SK-N-SH (cell line): Measurements from ENCODE around the gene TET1. TPM values are rescaled to one million over a fixed set of nuclear protein-coding genes. Genes with fewer than 3 reads are reported as not detected.

Experiments
- CTCF ChIA-PET: fragments of 300-600, 350-600 bp; formaldehyde crosslinking; extraction: SDS; loops from one replicate; lab custom pipeline; 2021; lab: Yijun Ruan, JAX
- POLR2A ChIA-PET: fragments of 350-600 bp; sonication (Branson Sonifier 250); formaldehyde crosslinking; extraction: SDS; loops from one replicate; lab custom pipeline; 2020; ENCODE audit warnings: antibody characterized with exemption, inconsistent platforms; lab: Yijun Ruan, JAX
- DNase-seq: peaks from one replicate; pipeline ENCODE4 v3.0.0; 2012
- H2AFZ ChIP-seq: fragments of 200-600 bp; sonication (generic); 2 replicates; pipeline ENCODE4 v1.8.1; 2016; ENCODE audit warnings: antibody characterized with exemption, mild to moderate bottlenecking, low read depth
- H3F3A ChIP-seq: fragments of 200-600 bp; sonication (generic); replicated peaks from 2 replicates; pipeline ENCODE3; 2016; ENCODE audit warnings: antibody characterized with exemption, mild to moderate bottlenecking; ENCODE audit not compliant: insufficient read depth
- H3K27ac ChIP-seq, 2 experiments: fragments of 200-500 bp in 1 of 2; fragments of 200-600 bp in 1 of 2; sonication (Bioruptor generic) in 1 of 2; sonication (generic), shearing (Covaris generic) in 1 of 2; 2 replicates each; pipeline versions ENCODE4 v1.5.1 to v1.6.1; 2014 to 2016; ENCODE audit warnings: low read depth in 2 of 2, inconsistent platforms in 1 of 2, low read length in 1 of 2, mild to moderate bottlenecking in 1 of 2, mixed read lengths in 1 of 2
- H3K27me3 ChIP-seq: fragments of 200-600 bp; sonication (generic), shearing (Covaris generic); 2 replicates; pipeline ENCODE4 v1.6.1; 2016; ENCODE audit warnings: mixed run types; ENCODE audit not compliant: insufficient read depth
- H3K36me3 ChIP-seq, 2 experiments: fragments of 200-500 bp in 1 of 2; fragments of 200-600 bp in 1 of 2; sonication (Bioruptor generic) in 1 of 2; sonication (generic) in 1 of 2; replicated peaks in 1 of 2; 2 replicates each; pipeline versions ENCODE3 to v1.5.1; 2014 to 2016; ENCODE audit warnings: low read length in 1 of 2, mild to moderate bottlenecking in 1 of 2; ENCODE audit not compliant: insufficient read depth in 2 of 2, control insufficient read depth in 1 of 2
- H3K4me1 ChIP-seq, 2 experiments: fragments of 200-500 bp in 1 of 2; fragments of 200-600 bp in 1 of 2; sonication (Bioruptor generic) in 1 of 2; sonication (generic), shearing (Covaris generic) in 1 of 2; 2 replicates each; pipeline versions ENCODE4 v1.5.1 to v1.6.1; 2014 to 2016; ENCODE audit warnings: low read depth in 1 of 2, low read length in 1 of 2, mixed run types in 1 of 2; ENCODE audit not compliant: insufficient read depth in 2 of 2, control insufficient read depth in 1 of 2
- H3K4me2 ChIP-seq: fragments of 200-600 bp; sonication (generic), shearing (Covaris generic); 2 replicates; pipeline ENCODE4 v1.6.1; 2017; ENCODE audit warnings: mixed run types
- H3K4me3 ChIP-seq, 2 experiments: fragments of 200-500 bp in 1 of 2; fragments of 200-600 bp in 1 of 2; sonication (Bioruptor generic) in 1 of 2; sonication (generic), shearing (Covaris generic) in 1 of 2; 2 replicates each; pipeline versions ENCODE4 v1.5.1 to v1.8.1; 2014 to 2016; ENCODE audit warnings: low read depth in 2 of 2, inconsistent platforms in 1 of 2, low read length in 1 of 2, mild to moderate bottlenecking in 1 of 2, mixed read lengths in 1 of 2, moderate library complexity in 1 of 2
- H3K79me2 ChIP-seq: fragments of 200-600 bp; sonication (generic); 2 replicates; pipeline ENCODE4 v1.8.1; 2017; ENCODE audit warnings: mild to moderate bottlenecking; ENCODE audit not compliant: insufficient read depth
- H3K9ac ChIP-seq: fragments of 200-600 bp; sonication (generic); 2 replicates; pipeline ENCODE4 v1.6.1; 2017; ENCODE audit warnings: mixed run types
- H3K9me2 ChIP-seq: fragments of 200-600 bp; sonication (generic); 2 replicates; pipeline ENCODE4 v1.6.1; 2017; ENCODE audit warnings: mixed run types
- H3K9me3 ChIP-seq: fragments of 200-600 bp; sonication (generic); 2 replicates; pipeline ENCODE4 v1.6.1; 2017; ENCODE audit warnings: mixed run types, mild to moderate bottlenecking, moderate library complexity
- H4K20me1 ChIP-seq: fragments of 200-600 bp; sonication (generic); 2 replicates; pipeline ENCODE4 v1.6.1; 2017; ENCODE audit warnings: mild to moderate bottlenecking, mixed run types; ENCODE audit not compliant: insufficient read depth
- CHD2 ChIP-seq: fragments of 150-350 bp; IDR thresholded peaks from 2 replicates; pipeline ENCODE4 v1.6.1; 2018; ENCODE audit warnings: low read length; ENCODE audit not compliant: partially characterized antibody
- CTCF ChIP-seq: fragments of 200-600 bp; sonication (generic); IDR thresholded peaks from 2 replicates; pipeline ENCODE4 v1.6.1; 2017; ENCODE audit warnings: antibody characterized with exemption, mild to moderate bottlenecking, moderate library complexity
- ELF1 ChIP-seq: IDR thresholded peaks from 2 replicates; pipeline ENCODE4 v1.4.0; 2012
- EP300 ChIP-seq, 2 experiments: IDR thresholded peaks; 2 replicates each; pipeline versions ENCODE4 v1.4.0 to v1.6.1; 2012; ENCODE audit warnings: borderline replicate concordance in 1 of 2, low read depth in 1 of 2, low read length in 1 of 2
- FOXJ3 ChIP-seq: sonication (generic); formaldehyde crosslinking; IDR thresholded peaks from 2 replicates; pipeline ENCODE4 v1.5.1; 2020; ENCODE audit warnings: mild to moderate bottlenecking, missing genetic modification reagents
- FOXM1 ChIP-seq: IDR thresholded peaks from 2 replicates; pipeline ENCODE4 v1.4.0; 2012; ENCODE audit warnings: low read depth, mild to moderate bottlenecking
- GATA2 ChIP-seq: sonication (generic); formaldehyde crosslinking; IDR thresholded peaks from 2 replicates; pipeline ENCODE4 v1.5.0; 2020; ENCODE audit warnings: mild to moderate bottlenecking, missing genetic modification reagents
- IRF3 ChIP-seq: fragments of 150-350 bp; IDR thresholded peaks from 2 replicates; pipeline ENCODE4 v1.6.1; 2016; ENCODE audit warnings: mild to moderate bottlenecking, low read depth, low read length
- MAX ChIP-seq: IDR thresholded peaks from 2 replicates; pipeline ENCODE4 v1.4.0; 2012; ENCODE audit warnings: low read depth
- MEF2A ChIP-seq: IDR thresholded peaks from 2 replicates; pipeline ENCODE4 v1.4.0; 2012; ENCODE audit warnings: low read depth, borderline replicate concordance
- NFIC ChIP-seq: IDR thresholded peaks from 2 replicates; pipeline ENCODE4 v1.4.0; 2012; ENCODE audit warnings: borderline replicate concordance
- POLR2AphosphoS5 ChIP-seq: IDR thresholded peaks from 2 replicates; pipeline ENCODE4 v1.6.1; 2012; ENCODE audit warnings: low read depth, low read length
- RFX5 ChIP-seq: IDR thresholded peaks from 2 replicates; pipeline ENCODE4 v1.6.1; 2012; ENCODE audit warnings: mild to moderate bottlenecking, improper control_type of control experiment, low read length
- SIN3A ChIP-seq: IDR thresholded peaks from 2 replicates; pipeline ENCODE4 v1.6.1; 2012; ENCODE audit warnings: low read depth, mild to moderate bottlenecking, low read length, moderate library complexity, borderline replicate concordance
- SMC3 ChIP-seq: IDR thresholded peaks from 2 replicates; pipeline ENCODE4 v1.6.1; 2012; ENCODE audit warnings: low read depth, low read length, improper control_type of control experiment
- TAF1 ChIP-seq: IDR thresholded peaks from 2 replicates; pipeline ENCODE4 v1.6.1; 2012; ENCODE audit warnings: low read depth, mild to moderate bottlenecking, low read length, moderate library complexity, borderline replicate concordance
- TCF12 ChIP-seq: IDR thresholded peaks from 2 replicates; pipeline ENCODE4 v1.4.0; 2012
- TEAD4 ChIP-seq: IDR thresholded peaks from 2 replicates; pipeline ENCODE4 v1.4.0; 2012; ENCODE audit warnings: mild to moderate bottlenecking, borderline replicate concordance; ENCODE audit not compliant: insufficient read depth
- USF1 ChIP-seq: IDR thresholded peaks from 2 replicates; pipeline ENCODE4 v1.4.0; 2012; ENCODE audit warnings: low read depth, borderline replicate concordance
- YY1 ChIP-seq: IDR thresholded peaks from 2 replicates; pipeline ENCODE4 v1.4.0; 2012; ENCODE audit warnings: low read depth, mild to moderate bottlenecking
- ZBTB33 ChIP-seq: IDR thresholded peaks from 2 replicates; pipeline ENCODE4 v1.4.0; 2012; ENCODE audit warnings: low read depth, borderline replicate concordance
- WGBS: methylation state at CpG from one replicate; pipeline ENCODE4 v1.1.6; 2017; ENCODE audit warnings: low lambda C conversion rate; 5-methylcytosine and 5-hydroxymethylcytosine counted together
- polyA plus RNA-seq, 3 experiments: library from polyadenylated mRNA; depleted of rRNA; stranded (reverse); fragments of >200 nt; gene quantifications; 2 replicates each; pipeline ENCODE4 v1.2.3, GENCODE V29; 2012
- TF ChIP-seq, protein P1 (sequence below): fragments of 150-350 bp; IDR thresholded peaks from 2 replicates; pipeline ENCODE4 v1.6.1; 2017; ENCODE audit warnings: antibody characterized with exemption, low read length, low read depth, borderline replicate concordance

Gene TET1
- polyA plus RNA-seq, 1 of the 3 experiments (the other 2 are of a cell fraction): 0.38 TPM

- no peak for TF ChIP-seq ELF1
- peak; percentile 37 for TF ChIP-seq CTCF
- no peaks in the 10 kb centered on the region for H4K20me1 ChIP-seq
- H3K4me2 ChIP-seq: no peak overlapping the region
- H3K4me1 ChIP-seq: no peaks in the 10 kb centered on the region
- no peaks in the 10 kb centered on the region for H3K27me3 ChIP-seq
- no peak overlapping the region for H3K4me3 ChIP-seq
- peaks cover 12 to 20% of the 10 kb centered on the region in 2 experiments for H3K36me3 ChIP-seq
- H3K9me3 ChIP-seq: no peaks in the 10 kb centered on the region
- H3K27ac ChIP-seq: no peak overlapping the region
- H2AFZ ChIP-seq: no peak overlapping the region
- no peak overlapping the region for H3K9ac ChIP-seq
- POLR2A ChIA-PET: no interaction called here
- CTCF ChIA-PET: no interaction called here
- WGBS: 90% methylated on average over 5 of the region's 5 CpGs
- peaks cover 8% of the 10 kb centered on the region for H3K79me2 ChIP-seq
- no peaks in the 10 kb centered on the region for H3F3A ChIP-seq
- H3K9me2 ChIP-seq: no peaks in the 10 kb centered on the region
- no peak for DNase-seq
These were observed 16.0 kb downstream of the TET1 start for GRCh38 chr10:68576118-68576517.

GRCh38 chr10:68578974-68579373 is 18.8 kb downstream of the TET1 start:
- Histone ChIP-seq H3K79me2 (peaks cover 7% of the 10 kb centered on the region), H3K36me3 (peaks cover 4 to 7% of the 10 kb centered on the region in 2 experiments), H3K27ac (no peak overlapping the region), H3K4me1 (no peaks in the 10 kb centered on the region), H3K4me2 (no peak overlapping the region), H3K9me3 (no peaks in the 10 kb centered on the region), H3K27me3 (no peaks in the 10 kb centered on the region), H4K20me1 (no peaks in the 10 kb centered on the region), H3F3A (no peaks in the 10 kb centered on the region), H3K4me3 (no peak overlapping the region), H3K9ac (no peak overlapping the region), H3K9me2 (no peaks in the 10 kb centered on the region), H2AFZ (no peak overlapping the region)
- CTCF ChIA-PET: interaction anchor here (0.7 to 1.9 kb wide), 4 partner anchors 10 to 132 kb away, joined by 3 to 4 read pairs (median 4); partner anchors contain the start of gene DNA2
- DNase-seq: no peak
- 90% methylated on average over 2 of the region's 2 CpGs for WGBS
- TF ChIP-seq RFX5: no peak
- TF ChIP-seq SMC3: no peak
- TF ChIP-seq MAX: no peak
- TF ChIP-seq NFIC: no peak
- TF ChIP-seq CHD2: no peak
- no peak for TF ChIP-seq EP300 (IDR thresholded peaks at IDR 0.05; ENCODE audit: borderline replicate concordance in 1 of 2, low read depth in 1 of 2, low read length in 1 of 2)
- no peak for TF ChIP-seq GATA2
- no peak for TF ChIP-seq FOXJ3 (CRISPR knock-in tag)
- TF ChIP-seq FOXM1: no peak
- TF ChIP-seq, protein P1, sequence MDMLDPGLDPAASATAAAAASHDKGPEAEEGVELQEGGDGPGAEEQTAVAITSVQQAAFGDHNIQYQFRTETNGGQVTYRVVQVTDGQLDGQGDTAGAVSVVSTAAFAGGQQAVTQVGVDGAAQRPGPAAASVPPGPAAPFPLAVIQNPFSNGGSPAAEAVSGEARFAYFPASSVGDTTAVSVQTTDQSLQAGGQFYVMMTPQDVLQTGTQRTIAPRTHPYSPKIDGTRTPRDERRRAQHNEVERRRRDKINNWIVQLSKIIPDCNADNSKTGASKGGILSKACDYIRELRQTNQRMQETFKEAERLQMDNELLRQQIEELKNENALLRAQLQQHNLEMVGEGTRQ: no peak
- no peak for TF ChIP-seq YY1
- no peak for TF ChIP-seq SIN3A
- TF ChIP-seq ZBTB33: no peak
- no peak for TF ChIP-seq TEAD4
- TF ChIP-seq POLR2AphosphoS5: no peak
- TF ChIP-seq TAF1: no peak
- TF ChIP-seq USF1: no peak
- no peak for TF ChIP-seq TCF12
- no peak for TF ChIP-seq MEF2A
- TF ChIP-seq IRF3: no peak
- POLR2A ChIA-PET: no interaction called here
